ENCODE data around the gene MRPS18A. TPM values are rescaled to one million over a fixed set of nuclear protein-coding genes. Genes with fewer than 3 reads are reported as not detected.

Gene MRPS18A
- total and polyA plus RNA-seq, 2 of the 13 experiments (the other 11 are each of a cell fraction or from before 2014, with no cell fraction given) = 87.8 to 89.1 TPM

DNA sequence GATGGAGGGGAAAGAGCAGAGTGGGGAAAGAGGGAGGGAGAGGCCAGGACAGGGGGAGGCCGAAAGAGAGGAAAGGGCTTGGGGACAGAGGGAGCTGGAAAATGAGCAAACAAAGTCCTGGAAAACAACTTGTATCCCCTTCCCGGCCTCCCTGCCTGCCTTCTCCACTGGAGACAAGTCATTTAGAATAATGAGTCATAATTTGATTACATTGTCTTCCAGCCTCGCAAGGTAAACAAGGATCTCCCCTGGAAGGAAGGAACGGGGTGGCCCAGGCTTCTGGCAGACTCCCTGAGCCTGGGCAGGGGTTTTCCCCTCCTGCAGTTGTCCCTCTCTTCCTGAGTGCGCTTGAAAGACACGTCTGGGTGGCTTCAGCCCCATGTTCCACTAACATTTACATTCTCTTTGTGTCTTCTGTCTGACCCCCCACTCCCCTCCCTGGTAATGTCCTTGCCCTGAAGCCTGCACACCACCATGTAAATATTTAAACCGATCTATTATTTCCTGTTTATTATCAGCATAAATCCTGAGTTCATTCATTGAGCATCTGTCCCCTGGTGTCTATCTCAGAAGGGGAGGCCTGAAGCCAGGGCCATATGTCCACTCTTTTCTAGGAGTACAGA, 12.1 kb upstream of the MRPS18A start (continued):
- TF ChIP-seq NRL (CRISPR knock-in tag; IDR thresholded peaks at IDR 0.05; ENCODE audit: borderline replicate concordance) (no peak), PRDM10 (CRISPR knock-in tag; IDR thresholded peaks at IDR 0.05; ENCODE audit: low read depth) (no peak), ZNF263 (CRISPR knock-in tag; IDR thresholded peaks at IDR 0.05) (no peak), ATM (IDR thresholded peaks at IDR 0.05; ENCODE audit: borderline replicate concordance) (no peak), ZFP1 (CRISPR knock-in tag; IDR thresholded peaks at IDR 0.05) (no peak), ZNF780A (CRISPR knock-in tag; IDR thresholded peaks at IDR 0.05) (no peak), NFE2L1 (CRISPR knock-in tag; IDR thresholded peaks at IDR 0.05; ENCODE audit: borderline replicate concordance) (no peak), ZBED4 (CRISPR knock-in tag; IDR thresholded peaks at IDR 0.05; ENCODE audit: borderline replicate concordance) (no peak), RXRB (CRISPR knock-in tag; IDR thresholded peaks at IDR 0.05; ENCODE audit: borderline replicate concordance) (peak; percentile 56; the same call in 1 of the 2 replicates), KMT2A (CRISPR knock-in tag; IDR thresholded peaks at IDR 0.05) (no peak), ELF3 (CRISPR knock-in tag; IDR thresholded peaks at IDR 0.05) (no peak; the same call in 1 of the 2 replicates), ZBTB3 (CRISPR knock-in tag; IDR thresholded peaks at IDR 0.05; ENCODE audit: borderline replicate concordance, low read depth) (0 out of 2 replicates have a peak, but pooled peaks have one; percentile 25), JDP2 (CRISPR knock-in tag; IDR thresholded peaks at IDR 0.05; ENCODE audit: borderline replicate concordance) (no peak)
- TF ChIP-seq, protein P1, sequence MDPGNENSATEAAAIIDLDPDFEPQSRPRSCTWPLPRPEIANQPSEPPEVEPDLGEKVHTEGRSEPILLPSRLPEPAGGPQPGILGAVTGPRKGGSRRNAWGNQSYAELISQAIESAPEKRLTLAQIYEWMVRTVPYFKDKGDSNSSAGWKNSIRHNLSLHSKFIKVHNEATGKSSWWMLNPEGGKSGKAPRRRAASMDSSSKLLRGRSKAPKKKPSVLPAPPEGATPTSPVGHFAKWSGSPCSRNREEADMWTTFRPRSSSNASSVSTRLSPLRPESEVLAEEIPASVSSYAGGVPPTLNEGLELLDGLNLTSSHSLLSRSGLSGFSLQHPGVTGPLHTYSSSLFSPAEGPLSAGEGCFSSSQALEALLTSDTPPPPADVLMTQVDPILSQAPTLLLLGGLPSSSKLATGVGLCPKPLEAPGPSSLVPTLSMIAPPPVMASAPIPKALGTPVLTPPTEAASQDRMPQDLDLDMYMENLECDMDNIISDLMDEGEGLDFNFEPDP (CRISPR knock-in tag; conservative IDR thresholded peaks at IDR 0.05) = no peak
- TF ChIP-seq, protein P2, sequence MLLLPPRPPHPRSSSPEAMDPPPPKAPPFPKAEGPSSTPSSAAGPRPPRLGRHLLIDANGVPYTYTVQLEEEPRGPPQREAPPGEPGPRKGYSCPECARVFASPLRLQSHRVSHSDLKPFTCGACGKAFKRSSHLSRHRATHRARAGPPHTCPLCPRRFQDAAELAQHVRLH (CRISPR knock-in tag; IDR thresholded peaks at IDR 0.05; ENCODE audit: borderline replicate concordance, low read depth) = no peak
- TF ChIP-seq, protein P3, sequence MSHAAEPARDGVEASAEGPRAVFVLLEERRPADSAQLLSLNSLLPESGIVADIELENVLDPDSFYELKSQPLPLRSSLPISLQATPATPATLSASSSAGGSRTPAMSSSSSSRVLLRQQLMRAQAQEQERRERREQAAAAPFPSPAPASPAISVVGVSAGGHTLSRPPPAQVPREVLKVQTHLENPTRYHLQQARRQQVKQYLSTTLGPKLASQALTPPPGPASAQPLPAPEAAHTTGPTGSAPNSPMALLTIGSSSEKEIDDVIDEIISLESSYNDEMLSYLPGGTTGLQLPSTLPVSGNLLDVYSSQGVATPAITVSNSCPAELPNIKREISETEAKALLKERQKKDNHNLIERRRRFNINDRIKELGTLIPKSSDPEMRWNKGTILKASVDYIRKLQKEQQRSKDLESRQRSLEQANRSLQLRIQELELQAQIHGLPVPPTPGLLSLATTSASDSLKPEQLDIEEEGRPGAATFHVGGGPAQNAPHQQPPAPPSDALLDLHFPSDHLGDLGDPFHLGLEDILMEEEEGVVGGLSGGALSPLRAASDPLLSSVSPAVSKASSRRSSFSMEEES (CRISPR knock-in tag; IDR thresholded peaks at IDR 0.05) = no peak

Data from HepG2 (cell line).